IPS DF 4.7 (cell line): ENCODE measurements around the gene MCHR1.
"Not testable (repeated sequence)": the region's sequence is repeated elsewhere in the genome, so short reads cannot be mapped to it uniquely, and the experiment has no call there.

ENCODE experiments used
- DNase-seq: peaks from one replicate; pipeline ENCODE4 v3.0.0-alpha.2; 2013; ENCODE audit warnings: low spot score; ENCODE audit errors: extremely low read depth

The MCHR1 gene

DNA sequence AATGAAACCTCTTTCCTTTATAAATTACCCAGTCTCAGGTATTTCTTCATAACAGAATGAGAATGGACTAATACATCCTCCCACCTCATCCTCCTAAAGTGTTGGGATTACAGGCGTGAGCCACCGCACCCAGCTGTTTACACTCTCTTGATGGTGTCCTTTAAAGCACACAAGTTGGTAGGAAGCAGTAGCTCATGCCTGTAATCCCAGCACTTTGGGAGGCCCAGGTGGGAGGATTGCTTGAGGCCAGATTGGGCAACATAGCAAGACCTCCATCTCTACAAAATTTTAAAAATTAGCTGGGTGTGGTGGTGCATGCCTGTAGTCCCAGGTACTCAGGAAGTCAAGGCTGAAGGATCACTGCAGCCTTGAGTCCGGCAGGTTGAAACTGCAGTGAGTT, 23.3 kb upstream of the MCHR1 start:
- DNase-seq, result not testable (repeated sequence)

GRCh38 chr22:40656651-40657050, 22.6 kb upstream of the MCHR1 start:
- DNase-seq, result not testable (repeated sequence)

- no peak for DNase-seq
Measured at GRCh38 chr22:40659166-40659565, 20.1 kb upstream of the MCHR1 start.

DNA sequence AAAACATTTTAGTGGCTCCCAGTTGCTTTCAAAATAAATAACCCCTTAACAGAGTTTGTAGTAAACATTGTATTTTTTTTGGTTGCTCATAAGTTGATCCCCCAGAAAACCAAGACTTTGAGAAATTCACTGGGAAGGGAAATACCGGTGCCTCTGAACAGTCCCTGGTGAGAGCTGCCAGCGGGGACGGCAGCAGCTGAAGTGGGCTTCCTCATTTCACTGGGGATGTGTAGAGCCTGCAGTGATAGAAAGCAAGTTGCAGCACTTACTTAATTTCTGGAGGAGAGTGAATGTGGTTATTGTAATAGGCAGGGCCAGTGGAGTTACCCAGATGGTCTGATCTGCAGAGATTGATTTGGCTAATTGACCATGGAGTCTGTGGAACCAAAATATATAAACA, 18.6 kb upstream of the MCHR1 start:
- DNase-seq, result no peak

DNA sequence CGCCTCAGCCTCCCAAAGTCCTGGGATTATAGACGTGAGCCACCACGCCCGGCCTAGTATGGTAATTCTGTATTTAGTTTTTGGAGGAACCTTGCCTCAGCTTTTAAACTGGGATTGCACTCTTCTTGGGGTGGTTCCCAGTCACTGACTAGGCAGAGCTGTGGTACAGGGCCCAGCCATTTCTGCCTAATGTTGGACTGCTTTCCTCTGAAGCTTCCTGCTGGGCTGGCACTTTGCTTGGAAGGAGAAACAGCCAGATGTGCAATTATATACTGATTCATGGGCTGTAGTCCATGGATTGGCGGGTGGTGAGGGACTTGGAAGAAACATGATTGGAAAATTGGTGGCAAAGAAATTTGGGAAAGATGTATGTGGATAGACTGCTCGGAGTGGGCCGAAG, 17.6 kb upstream of the MCHR1 start:
- no peak for DNase-seq

- DNase-seq, result no peak
Measured at GRCh38 chr22:40665312-40665711, 14.0 kb upstream of the MCHR1 start.

- no peak for DNase-seq
Measured at GRCh38 chr22:40666151-40666848, 13.0 kb upstream of the MCHR1 start.

DNA sequence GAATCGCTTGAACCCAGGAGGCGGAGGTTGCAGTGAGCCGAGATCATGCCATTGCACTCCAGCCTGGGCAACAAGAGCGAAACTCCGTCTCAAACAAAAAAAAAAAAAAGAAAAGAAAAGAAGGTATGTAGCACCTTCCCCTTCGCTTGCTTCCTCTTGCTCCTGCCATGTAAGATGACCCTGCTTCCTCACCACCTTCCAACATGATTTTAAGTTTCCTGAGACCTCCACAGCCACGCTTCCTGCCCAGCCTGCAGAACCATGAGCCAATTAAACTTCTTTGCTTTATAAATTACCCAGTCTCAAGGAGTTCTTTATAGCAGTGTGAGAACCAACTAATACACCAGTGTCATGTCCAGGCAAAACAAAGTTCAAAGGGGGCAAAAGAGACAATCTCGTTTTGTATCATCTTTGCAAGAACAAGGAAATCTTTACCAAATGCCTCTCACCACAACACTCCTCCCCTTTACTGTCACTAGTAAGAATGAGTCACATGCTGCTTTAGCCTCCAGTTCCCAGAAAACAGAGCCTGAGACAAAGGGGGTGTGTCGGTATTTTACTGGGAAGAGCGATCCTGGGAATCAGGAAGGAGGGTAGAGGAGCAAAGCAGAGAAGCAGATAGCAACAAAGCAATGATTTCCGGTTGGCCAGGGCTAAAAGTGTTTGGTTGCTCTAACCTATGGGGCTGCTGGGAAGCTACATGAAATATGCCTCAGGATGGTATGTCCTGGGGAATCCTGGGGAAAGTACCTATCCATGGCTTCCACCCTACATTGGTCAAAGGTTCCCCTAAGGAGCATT, 10.5 kb upstream of the MCHR1 start:
- DNase-seq, result no peak

DNA sequence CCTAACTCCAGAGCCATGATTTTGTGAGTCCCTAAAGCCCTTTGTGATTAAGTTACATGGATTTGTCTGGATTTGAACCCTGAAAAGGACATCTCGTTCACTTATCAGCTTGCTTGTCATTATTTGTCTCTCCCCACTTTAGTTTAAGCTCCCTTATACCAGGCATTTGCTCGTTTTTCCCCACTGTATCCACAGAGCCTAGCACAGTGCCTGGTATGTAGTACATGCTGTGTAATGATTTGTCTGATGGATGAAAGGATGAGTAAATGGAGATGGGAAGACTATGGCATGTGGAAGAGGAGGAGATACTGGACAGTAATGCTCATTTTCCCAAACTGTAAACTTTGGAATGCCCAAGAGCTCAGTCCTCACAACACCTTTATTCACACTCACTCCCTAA, 9.2 kb upstream of the MCHR1 start:
- DNase-seq, result no peak

DNA sequence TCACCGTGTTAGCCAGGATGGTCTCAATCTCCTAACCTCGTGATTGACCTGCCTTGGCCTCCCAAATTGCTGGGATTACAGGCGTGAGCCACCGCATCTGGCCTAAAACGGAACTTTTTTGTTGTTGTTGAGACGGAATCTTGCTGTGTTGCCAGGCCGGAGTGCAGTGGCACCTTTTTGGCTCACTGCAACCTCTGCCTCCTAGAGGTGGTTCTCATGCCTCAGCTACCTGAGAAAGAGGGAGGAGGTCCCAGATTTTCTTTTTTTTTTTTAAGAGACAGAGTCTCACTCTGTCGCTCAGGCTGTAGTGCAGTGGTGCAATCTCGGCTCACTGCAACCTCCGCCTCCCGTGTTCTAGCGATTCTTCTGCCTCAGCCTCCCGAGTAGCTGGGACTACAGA, 7.9 kb upstream of the MCHR1 start:
- DNase-seq, result no peak

- no peak for DNase-seq
Measured at GRCh38 chr22:40671796-40672360, 7.4 kb upstream of the MCHR1 start.

DNA sequence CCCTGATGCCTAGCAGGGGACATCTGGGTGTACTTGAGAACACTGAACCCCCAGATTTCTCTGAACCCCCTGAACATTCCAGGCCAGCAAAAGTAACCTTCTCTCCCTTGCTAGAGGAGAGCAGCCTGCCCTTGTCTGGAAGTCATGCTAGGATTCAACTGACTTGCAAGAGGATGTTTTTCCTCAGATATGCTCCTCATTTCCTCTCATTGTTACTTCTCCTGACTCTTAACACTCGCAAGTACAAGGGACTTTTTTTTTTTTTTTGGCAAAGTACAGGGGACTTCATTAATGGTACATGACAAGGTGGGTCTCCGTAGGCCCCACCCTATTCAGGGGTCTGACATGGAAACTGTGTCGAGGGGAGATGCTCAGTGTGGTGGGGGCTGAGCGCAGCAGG, 6.3 kb upstream of the MCHR1 start:
- no peak for DNase-seq

DNA sequence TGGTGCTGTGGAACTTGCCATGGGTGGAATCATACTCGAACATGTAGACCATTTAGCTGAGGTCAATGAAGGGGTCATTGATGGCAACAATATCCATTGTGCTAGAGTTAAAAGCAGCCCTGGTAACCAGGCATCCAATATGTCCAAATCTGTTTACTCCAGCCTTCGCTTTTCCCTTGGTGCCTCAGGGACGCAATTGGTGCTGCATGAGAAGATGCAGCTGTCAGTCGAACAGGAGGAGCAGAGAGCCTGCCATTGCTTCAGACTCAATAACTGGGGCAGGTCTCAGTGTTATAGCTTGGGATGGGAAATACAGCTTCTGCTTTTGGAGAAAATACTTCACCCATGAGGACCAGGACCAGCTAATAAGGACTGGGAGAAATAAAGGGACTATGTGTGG, 5.0 kb upstream of the MCHR1 start:
- no peak for DNase-seq

DNA sequence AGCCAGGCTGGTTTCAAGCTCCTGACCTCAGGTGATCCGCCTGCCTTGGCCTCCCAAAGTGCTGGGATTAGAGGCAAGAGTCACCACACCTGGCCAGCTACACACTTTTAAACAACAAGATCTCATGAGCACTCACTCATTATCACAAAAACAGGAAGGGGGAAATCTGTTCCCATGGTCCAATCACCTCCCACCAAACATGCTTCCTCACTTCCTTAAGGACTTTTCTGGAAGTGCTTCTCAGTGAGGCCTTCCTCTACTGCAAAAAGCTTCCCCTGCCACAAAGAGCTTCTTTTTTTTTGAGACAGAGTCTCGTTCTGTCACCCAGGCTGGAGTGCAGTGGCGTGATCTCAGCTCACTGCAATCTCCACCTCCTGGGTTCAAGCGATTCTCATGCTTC, 3.1 kb upstream of the MCHR1 start:
- not testable (repeated sequence) for DNase-seq

DNA sequence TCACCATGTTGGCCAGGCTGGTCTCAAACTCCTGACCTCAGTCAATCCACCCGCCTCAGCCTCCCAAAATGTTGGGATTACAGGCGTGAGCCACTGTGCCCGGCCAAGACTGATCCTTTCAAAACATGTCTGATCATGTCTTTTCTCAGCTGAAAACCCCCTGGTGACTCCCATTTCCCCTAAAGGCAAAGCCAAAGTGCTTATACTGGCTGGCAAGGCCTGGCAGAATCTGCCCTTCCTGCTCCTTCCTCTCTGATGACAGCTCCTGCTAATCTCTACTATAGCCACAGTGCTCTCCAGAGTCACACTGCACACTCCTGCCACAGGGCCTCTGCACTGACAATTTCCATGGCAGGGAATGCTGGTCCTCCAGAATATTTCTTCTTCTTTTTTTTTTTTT, 2.6 kb upstream of the MCHR1 start:
- no peak for DNase-seq

DNA sequence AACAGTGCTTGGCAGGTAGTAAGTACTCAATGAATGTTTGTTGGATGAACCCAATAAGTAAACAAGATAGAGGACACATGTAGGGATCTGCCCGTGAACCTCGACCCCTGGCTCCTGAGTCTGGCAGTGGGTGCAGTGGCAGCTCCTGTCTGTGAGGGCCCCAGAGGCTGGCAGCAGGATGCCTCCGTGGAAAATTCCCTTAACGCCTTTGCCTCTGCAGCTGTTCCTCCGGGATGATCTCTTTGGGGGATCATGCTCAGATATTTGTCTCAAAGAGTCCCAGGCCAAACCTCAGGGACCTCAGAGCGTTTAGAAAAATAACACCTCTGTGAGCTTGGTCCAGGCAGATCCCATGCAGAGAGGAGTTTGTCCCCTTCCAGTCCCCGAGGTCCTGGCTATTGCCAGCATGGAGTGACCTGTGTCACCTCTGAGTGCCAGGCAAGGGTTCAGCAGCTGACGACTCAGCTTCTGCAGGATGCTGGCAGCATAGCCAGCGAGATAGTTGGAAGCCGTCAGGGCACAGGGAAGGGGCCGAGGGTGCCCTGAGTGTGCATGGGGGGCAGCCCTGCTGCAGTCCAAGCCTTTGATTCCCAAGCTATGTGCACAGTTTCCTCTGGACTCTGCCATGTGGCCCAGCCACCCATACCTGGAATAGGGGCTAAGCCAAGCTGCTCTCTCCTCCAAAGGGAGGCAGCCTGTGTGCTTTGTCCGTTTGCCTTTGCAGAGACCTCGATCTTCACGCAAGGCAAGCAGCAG, 613 bp upstream of the MCHR1 start:
- no peak for DNase-seq

GRCh38 chr22:40679964-40680818, 907 bp downstream of the MCHR1 start:
- DNase-seq, result no peak

- DNase-seq, result no peak
Measured at GRCh38 chr22:40680819-40681183, 1.5 kb downstream of the MCHR1 start.

DNA sequence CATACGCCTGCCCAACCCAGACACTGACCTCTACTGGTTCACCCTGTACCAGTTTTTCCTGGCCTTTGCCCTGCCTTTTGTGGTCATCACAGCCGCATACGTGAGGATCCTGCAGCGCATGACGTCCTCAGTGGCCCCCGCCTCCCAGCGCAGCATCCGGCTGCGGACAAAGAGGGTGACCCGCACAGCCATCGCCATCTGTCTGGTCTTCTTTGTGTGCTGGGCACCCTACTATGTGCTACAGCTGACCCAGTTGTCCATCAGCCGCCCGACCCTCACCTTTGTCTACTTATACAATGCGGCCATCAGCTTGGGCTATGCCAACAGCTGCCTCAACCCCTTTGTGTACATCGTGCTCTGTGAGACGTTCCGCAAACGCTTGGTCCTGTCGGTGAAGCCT, 2.2 kb downstream of the MCHR1 start:
- DNase-seq, result no peak

- DNase-seq, result peak; percentile 87
Measured at GRCh38 chr22:40684728-40685127, 5.4 kb downstream of the MCHR1 start.

DNA sequence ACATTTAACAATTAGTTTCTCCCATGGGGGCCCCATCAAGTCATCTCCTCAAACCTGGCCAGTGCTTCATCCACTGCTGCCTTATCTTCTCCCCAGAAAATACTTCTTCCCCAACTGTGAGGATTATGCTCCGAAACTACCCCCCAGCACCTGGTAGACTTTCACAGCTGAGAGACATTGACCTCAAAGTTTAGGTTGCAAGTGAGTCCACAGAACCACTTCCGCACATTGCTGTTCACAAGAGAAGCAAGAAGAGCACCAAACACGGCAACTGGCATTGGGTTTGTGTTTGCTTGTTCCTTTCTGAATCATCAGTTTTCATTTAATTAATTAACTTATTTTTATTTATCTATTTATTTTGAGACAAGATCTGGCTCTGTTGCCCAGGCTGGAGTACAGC, 6.1 kb downstream of the MCHR1 start:
- no peak for DNase-seq
